DOHH2 (cell line): ENCODE results near the gene SCN10A.

Source experiments
- H3F3A ChIP-seq: fragments of 200-600 bp; sonication (generic), shearing (Covaris generic); 2 replicates; pipeline ENCODE4 v1.6.0; 2016; ENCODE audit warnings: antibody characterized with exemption, mild to moderate bottlenecking; ENCODE audit not compliant: control insufficient read depth, insufficient read depth
- H3K27ac ChIP-seq: fragments of 200-600 bp; sonication (generic); 2 replicates; pipeline ENCODE4 v1.5.1; 2014; ENCODE audit warnings: low read depth, mild to moderate bottlenecking, low read length, moderate library complexity
- H3K27me3 ChIP-seq: fragments of 200-600 bp; sonication (generic); 2 replicates; pipeline ENCODE4 v1.6.1; 2014; ENCODE audit warnings: mild to moderate bottlenecking, low read length, mixed read lengths; ENCODE audit not compliant: control insufficient read depth
- H3K36me3 ChIP-seq: fragments of 200-600 bp; sonication (generic); 2 replicates; pipeline ENCODE4 v1.6.1; 2014; ENCODE audit warnings: mild to moderate bottlenecking, low read length, moderate library complexity, mixed read lengths; ENCODE audit not compliant: control insufficient read depth
- H3K4me1 ChIP-seq: fragments of 200-600 bp; sonication (generic); 2 replicates; pipeline ENCODE4 v1.6.1; 2014; ENCODE audit warnings: mild to moderate bottlenecking, low read length, mixed read lengths; ENCODE audit not compliant: control insufficient read depth
- H3K4me2 ChIP-seq: fragments of 200-600 bp; sonication (generic); 2 replicates; pipeline ENCODE4 v1.6.0; 2014; ENCODE audit warnings: mild to moderate bottlenecking, low read length, moderate library complexity
- H3K4me3 ChIP-seq: fragments of 200-600 bp; sonication (generic); 2 replicates; pipeline ENCODE4 v1.5.1; 2014; ENCODE audit warnings: mild to moderate bottlenecking, low read length, mixed read lengths
- H3K79me2 ChIP-seq: fragments of 200-600 bp; sonication (generic); 2 replicates; pipeline ENCODE4 v1.6.1; 2014; ENCODE audit warnings: mild to moderate bottlenecking, low read length, mixed read lengths; ENCODE audit not compliant: control insufficient read depth
- H3K9me2 ChIP-seq: fragments of 200-600 bp; sonication (generic); replicated peaks from 2 replicates; pipeline ENCODE4 v1.6.1; 2014; ENCODE audit warnings: mild to moderate bottlenecking, low read length, mixed read lengths; ENCODE audit not compliant: control insufficient read depth
- H3K9me3 ChIP-seq: fragments of 200-600 bp; sonication (generic); 2 replicates; pipeline ENCODE4 v1.6.1; 2014; ENCODE audit warnings: antibody characterized with exemption, low read length, mixed read lengths; ENCODE audit not compliant: control insufficient read depth, insufficient read depth
- H4K20me1 ChIP-seq: fragments of 200-600 bp; sonication (generic); 2 replicates; pipeline ENCODE4 v1.6.0; 2014; ENCODE audit warnings: low read depth, mild to moderate bottlenecking, antibody characterized with exemption, low read length, moderate library complexity; ENCODE audit not compliant: control insufficient read depth, insufficient read depth
- EZH2phosphoT487 ChIP-seq: fragments of 200-600 bp; sonication (generic); IDR thresholded peaks from 2 replicates; pipeline ENCODE4 v1.6.1; 2017; ENCODE audit warnings: borderline replicate concordance, mild to moderate bottlenecking, antibody characterized with exemption, low read length, moderate library complexity, mixed read lengths
- TF ChIP-seq, protein P1 (sequence below): fragments of 200-600 bp; sonication (generic); IDR thresholded peaks from one replicate; pipeline ENCODE4 v1.5.1; 2014; ENCODE audit warnings: antibody characterized with exemption, mild to moderate bottlenecking, low read depth, low read length; ENCODE audit not compliant: poor library complexity, severe bottlenecking

SCN10A gene

DNA sequence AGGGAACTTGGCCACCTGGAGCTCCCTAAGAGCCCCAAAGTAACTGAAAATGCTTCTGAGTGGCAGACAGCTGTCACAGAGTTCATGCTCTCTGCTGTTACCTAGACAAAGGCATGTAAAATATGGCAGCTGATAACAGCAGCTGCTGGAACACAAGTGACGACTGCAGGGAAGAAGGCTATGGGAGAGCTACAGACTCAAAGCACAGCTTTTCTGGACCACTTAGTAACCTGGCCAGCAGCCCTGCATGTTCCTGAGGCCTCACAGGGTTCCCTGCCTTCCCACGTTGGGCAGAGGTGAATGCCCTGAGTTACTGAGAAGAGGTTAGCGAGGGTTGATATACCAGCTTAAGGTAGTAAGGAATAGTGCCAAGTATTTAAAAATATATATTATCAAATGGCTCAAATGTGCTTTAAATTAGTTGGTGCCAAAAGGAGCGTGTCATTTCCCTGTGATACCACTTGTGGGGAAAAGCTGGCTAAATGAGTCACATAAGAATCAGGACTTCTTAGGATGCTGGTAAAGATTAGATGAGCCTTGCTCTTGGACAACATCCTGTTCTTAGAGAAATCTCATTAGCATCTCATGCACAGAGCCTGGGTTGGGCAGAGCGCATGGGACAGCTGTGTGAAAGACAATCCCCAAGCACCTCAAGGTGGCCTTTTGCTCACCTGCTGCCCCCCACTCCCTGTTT, 90.1 kb downstream of the SCN10A start:
- Histone ChIP-seq H3K9me2 (no peaks in the 10 kb centered on the region), H3K27ac (no peak overlapping the region), H3K4me1 (no peaks in the 10 kb centered on the region), H3K4me2 (no peak overlapping the region), H3K27me3 (no peaks in the 10 kb centered on the region), H3K9me3 (no peaks in the 10 kb centered on the region), H4K20me1 (no peaks in the 10 kb centered on the region), H3K4me3 (no peak overlapping the region), H3K79me2 (no peaks in the 10 kb centered on the region), H3K36me3 (no peaks in the 10 kb centered on the region), H3F3A (no peaks in the 10 kb centered on the region)
- no peak for TF ChIP-seq EZH2phosphoT487
- TF ChIP-seq, protein P1, sequence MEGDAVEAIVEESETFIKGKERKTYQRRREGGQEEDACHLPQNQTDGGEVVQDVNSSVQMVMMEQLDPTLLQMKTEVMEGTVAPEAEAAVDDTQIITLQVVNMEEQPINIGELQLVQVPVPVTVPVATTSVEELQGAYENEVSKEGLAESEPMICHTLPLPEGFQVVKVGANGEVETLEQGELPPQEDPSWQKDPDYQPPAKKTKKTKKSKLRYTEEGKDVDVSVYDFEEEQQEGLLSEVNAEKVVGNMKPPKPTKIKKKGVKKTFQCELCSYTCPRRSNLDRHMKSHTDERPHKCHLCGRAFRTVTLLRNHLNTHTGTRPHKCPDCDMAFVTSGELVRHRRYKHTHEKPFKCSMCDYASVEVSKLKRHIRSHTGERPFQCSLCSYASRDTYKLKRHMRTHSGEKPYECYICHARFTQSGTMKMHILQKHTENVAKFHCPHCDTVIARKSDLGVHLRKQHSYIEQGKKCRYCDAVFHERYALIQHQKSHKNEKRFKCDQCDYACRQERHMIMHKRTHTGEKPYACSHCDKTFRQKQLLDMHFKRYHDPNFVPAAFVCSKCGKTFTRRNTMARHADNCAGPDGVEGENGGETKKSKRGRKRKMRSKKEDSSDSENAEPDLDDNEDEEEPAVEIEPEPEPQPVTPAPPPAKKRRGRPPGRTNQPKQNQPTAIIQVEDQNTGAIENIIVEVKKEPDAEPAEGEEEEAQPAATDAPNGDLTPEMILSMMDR, result no peak

- TF ChIP-seq, protein P1, result no peak
- no peak for TF ChIP-seq EZH2phosphoT487
- H3K4me1 ChIP-seq, result no peaks in the 10 kb centered on the region
- no peaks in the 10 kb centered on the region for H3K79me2 ChIP-seq
- H3K9me3 ChIP-seq, result no peaks in the 10 kb centered on the region
- no peak overlapping the region for H3K4me2 ChIP-seq
- no peaks in the 10 kb centered on the region for H3K36me3 ChIP-seq
- H3K9me2 ChIP-seq, result no peaks in the 10 kb centered on the region
- no peak overlapping the region for H3K4me3 ChIP-seq
- H4K20me1 ChIP-seq, result no peaks in the 10 kb centered on the region
- no peak overlapping the region for H3K27ac ChIP-seq
- H3F3A ChIP-seq, result no peaks in the 10 kb centered on the region
- H3K27me3 ChIP-seq, result no peaks in the 10 kb centered on the region
Observed at GRCh38 chr3:38724392-38724736, 91.7 kb downstream of the SCN10A start.

DNA sequence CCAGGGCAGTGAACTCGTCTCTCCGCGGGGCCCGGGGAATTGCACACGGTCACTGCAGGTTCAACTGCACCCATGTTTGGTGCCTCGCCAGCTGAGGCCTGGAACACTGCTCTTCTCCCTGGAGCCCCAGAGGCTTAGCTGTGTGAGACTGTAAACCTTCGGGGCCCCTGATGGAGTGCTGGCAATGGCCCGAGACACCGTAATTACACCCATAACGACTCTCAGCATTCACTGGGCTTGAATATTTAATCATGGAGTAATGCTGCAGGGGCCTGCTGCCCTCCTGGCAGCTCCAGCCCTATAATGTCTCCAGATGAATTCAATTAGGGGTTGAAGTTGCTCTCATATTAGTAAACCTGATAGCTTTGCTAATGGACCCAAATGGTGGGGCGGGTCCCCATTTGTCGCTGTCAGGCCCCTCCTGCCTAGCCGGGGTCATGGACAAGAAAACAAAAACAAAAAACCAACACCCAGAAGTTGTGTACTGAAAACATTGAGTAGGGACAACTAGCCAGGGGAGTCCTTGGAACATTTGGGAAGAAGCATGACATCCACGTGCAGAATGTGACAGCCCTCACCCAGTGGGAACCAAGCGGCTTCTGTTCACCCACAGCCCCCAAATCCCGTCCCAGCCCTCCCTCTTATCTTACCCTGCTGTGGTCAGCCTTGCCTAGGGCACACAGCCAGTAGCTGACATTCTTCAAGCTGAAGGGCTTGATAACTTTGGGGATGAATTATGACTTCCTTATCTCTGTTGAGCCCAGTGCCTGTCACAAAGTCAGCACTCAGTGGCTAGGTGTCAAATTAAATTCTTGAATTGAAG, 92.2 kb downstream of the SCN10A start:
- no peaks in the 10 kb centered on the region for H3K4me1 ChIP-seq
- H3K4me3 ChIP-seq, result no peak overlapping the region
- no peak overlapping the region for H3K4me2 ChIP-seq
- H3F3A ChIP-seq, result no peaks in the 10 kb centered on the region
- no peaks in the 10 kb centered on the region for H3K27me3 ChIP-seq
- no peaks in the 10 kb centered on the region for H3K36me3 ChIP-seq
- no peaks in the 10 kb centered on the region for H3K9me2 ChIP-seq
- no peak for TF ChIP-seq EZH2phosphoT487
- TF ChIP-seq, protein P1, result no peak
- H4K20me1 ChIP-seq, result no peaks in the 10 kb centered on the region
- no peak overlapping the region for H3K27ac ChIP-seq
- no peaks in the 10 kb centered on the region for H3K9me3 ChIP-seq
- no peaks in the 10 kb centered on the region for H3K79me2 ChIP-seq
